Renal cortical epithelial cell (primary cell): ENCODE results near the gene EXOC7. TPM values are rescaled to one million over a fixed set of nuclear protein-coding genes. Genes with fewer than 3 reads are reported as not detected.
"Not testable (repeated sequence)": the region's sequence is repeated elsewhere in the genome, so short reads cannot be mapped to it uniquely, and the experiment has no call there.

Source experiments
- DNase-seq: peaks from one replicate; pipeline ENCODE4 v3.0.0-alpha.2; 2011; ENCODE audit warnings: low read depth
- total RNA-seq: library from RNA; depleted of rRNA; stranded (reverse); fragments of >200 nt; gene quantifications from 2 replicates; pipeline ENCODE4 v1.2.3, GENCODE V29; 2014

Gene EXOC7
- total RNA-seq, 1 donor from 2014 or later, result 116 TPM

GRCh38 chr17:76088868-76089576 is 14.6 kb downstream of the EXOC7 start:
- DNase-seq, result no peak

GRCh38 chr17:76088041-76088867 is 15.3 kb downstream of the EXOC7 start:
- no peak for DNase-seq

GRCh38 chr17:76087531-76087930 is 16.1 kb downstream of the EXOC7 start:
- no peak for DNase-seq

- no peak for DNase-seq
Observed at GRCh38 chr17:76086384-76086783, 17.2 kb downstream of the EXOC7 start.

- DNase-seq, result no peak
Observed at GRCh38 chr17:76085731-76086366, 17.7 kb downstream of the EXOC7 start.

- DNase-seq, result no peak
Observed at GRCh38 chr17:76085066-76085730, 18.4 kb downstream of the EXOC7 start.

- no peak for DNase-seq
Observed at GRCh38 chr17:76083536-76084182, 19.9 kb downstream of the EXOC7 start.

GRCh38 chr17:76082326-76083251 is 21.0 kb downstream of the EXOC7 start:
- no peak for DNase-seq

- DNase-seq, result no peak
Observed at GRCh38 chr17:76081295-76082210, 22.0 kb downstream of the EXOC7 start.

- DNase-seq, result no peak
Observed at GRCh38 chr17:76080768-76081287, 22.8 kb downstream of the EXOC7 start.

GRCh38 chr17:76079956-76080767 is 23.4 kb downstream of the EXOC7 start:
- no peak for DNase-seq

- no peak for DNase-seq
Observed at GRCh38 chr17:76079535-76079955, 24.0 kb downstream of the EXOC7 start.

- no peak for DNase-seq
Observed at GRCh38 chr17:76078860-76079534, 24.6 kb downstream of the EXOC7 start, which contains the start of gene ZACN. Gene ZACN, plus strand, starts transcription at chr17:76079182. Its CDS starts 83 bp downstream, at chr17:76079265.

GRCh38 chr17:76078370-76078769 is 25.2 kb downstream of the EXOC7 start:
- DNase-seq, result not testable (repeated sequence)

- DNase-seq, result no peak
Observed at GRCh38 chr17:76077584-76078110, 25.9 kb downstream of the EXOC7 start.

GRCh38 chr17:76076765-76077583 is 26.6 kb downstream of the EXOC7 start:
- DNase-seq, result no peak
